PC-9 (cell line): ENCODE measurements around the gene COG5. TPM values are rescaled to one million over a fixed set of nuclear protein-coding genes. Genes with fewer than 3 reads are reported as not detected.

Source experiments
- BruUV-seq: library from RNA; stranded (reverse); fragments of 400-500 nt; replicated peaks from 2 replicates; lab custom pipeline; 2021; lab: Mats Ljungman, UMichigan
- CTCF ChIA-PET: fragments of 300-600 bp; sonication (Branson Sonifier 250); formaldehyde crosslinking; loops from one replicate; lab custom pipeline; 2022; ENCODE audit warnings: antibody characterized with exemption; lab: Charles Lee
- POLR2A ChIA-PET: fragments of 300-600 bp; sonication (Branson Sonifier 250); formaldehyde crosslinking; loops from one replicate; lab custom pipeline; 2022; ENCODE audit warnings: antibody characterized with exemption; ENCODE audit not compliant: unreplicated experiment; lab: Charles Lee
- DNase-seq, 2 experiments: peaks; one replicate each; pipeline versions ENCODE4 v3.0.0 to v3.0.0-alpha.2; 2015 to 2022; ENCODE audit warnings: mixed read lengths in 1 of 2
- H2AFZ ChIP-seq: fragments of 200-600 bp; sonication (generic); 2 replicates; pipeline ENCODE4 v1.8.1; 2017; ENCODE audit warnings: antibody characterized with exemption
- H3F3A ChIP-seq: fragments of 200-600 bp; sonication (generic); 2 replicates; pipeline ENCODE4 v1.8.1; 2017; ENCODE audit warnings: antibody characterized with exemption, mild to moderate bottlenecking, low read depth; ENCODE audit not compliant: insufficient read depth
- H3K27ac ChIP-seq: fragments of 200-600 bp; sonication (generic); 2 replicates; pipeline ENCODE4 v1.6.1; 2016; ENCODE audit warnings: mixed run types
- H3K27me3 ChIP-seq: fragments of 200-600 bp; sonication (generic); 2 replicates; pipeline ENCODE4 v1.6.1; 2016; ENCODE audit warnings: low read depth, mixed run types; ENCODE audit not compliant: insufficient read depth
- H3K36me3 ChIP-seq: fragments of 200-600 bp; sonication (generic); 2 replicates; pipeline ENCODE4 v1.6.1; 2016; ENCODE audit warnings: low read depth, mixed run types
- H3K4me1 ChIP-seq: fragments of 200-600 bp; sonication (generic); replicated peaks from 2 replicates; pipeline ENCODE4 v1.6.1; 2016; ENCODE audit warnings: mixed run types; ENCODE audit not compliant: insufficient read depth
- H3K4me2 ChIP-seq: fragments of 200-600 bp; sonication (generic); 2 replicates; pipeline ENCODE4 v1.6.1; 2017; ENCODE audit warnings: mixed run types
- H3K4me3 ChIP-seq: fragments of 200-600 bp; sonication (generic); 2 replicates; pipeline ENCODE4 v1.6.1; 2016; ENCODE audit warnings: mixed run types
- H3K79me2 ChIP-seq: fragments of 200-600 bp; sonication (generic); 2 replicates; pipeline ENCODE4 v1.6.1; 2017; ENCODE audit warnings: low read depth, mixed run types
- H3K9me2 ChIP-seq: fragments of 200-600 bp; sonication (generic); 2 replicates; pipeline ENCODE4 v1.8.1; 2017; ENCODE audit warnings: mild to moderate bottlenecking; ENCODE audit not compliant: insufficient read depth
- H3K9me3 ChIP-seq: fragments of 200-600 bp; sonication (generic); 2 replicates; pipeline ENCODE4 v1.8.1; 2016; ENCODE audit warnings: low read depth; ENCODE audit not compliant: insufficient read depth
- H4K20me1 ChIP-seq: fragments of 200-600 bp; sonication (generic); 2 replicates; pipeline ENCODE4 v1.8.1; 2017; ENCODE audit not compliant: insufficient read depth
- CTCF ChIP-seq: fragments of 200-600 bp; sonication (generic); conservative IDR thresholded peaks from 2 replicates; pipeline ENCODE4 v1.6.1; 2017; ENCODE audit warnings: mixed run types, antibody characterized with exemption, mild to moderate bottlenecking, moderate library complexity
- EZH2 ChIP-seq: fragments of 200-600 bp; sonication (generic); IDR thresholded peaks from 2 replicates; pipeline ENCODE4 v1.8.0; 2017; ENCODE audit warnings: antibody characterized with exemption, low read depth
- intact Hi-C: fragments of 100-400 bp; cut with micrococcal nuclease; formaldehyde crosslinking; loops from one replicate; pipeline ENCODE4 v1.10.0; 2022; ENCODE audit not compliant: unreplicated experiment
- total RNA-seq: library from RNA; stranded (reverse); gene quantifications from 2 replicates; pipeline ENCODE4 v1.2.3, GENCODE V29; 2021

COG5 gene
- total RNA-seq, 1 experiment from 2014 or later = 43.5 TPM

GRCh38 chr7:107600816-107601215, 37.1 kb upstream of the COG5 start:
- Histone ChIP-seq H3K9me3 (no peaks in the 10 kb centered on the region; the same call in 1 of the 2 replicates), H3K4me1 (peaks cover 13% of the 10 kb centered on the region), H3K27ac (no peak overlapping the region), H3K27me3 (no peaks in the 10 kb centered on the region), H2AFZ (no peak overlapping the region), H3K36me3 (peaks cover 15% of the 10 kb centered on the region), H4K20me1 (no peaks in the 10 kb centered on the region), H3K4me3 (no peak overlapping the region), H3K79me2 (no peaks in the 10 kb centered on the region), H3F3A (peaks cover 10% of the 10 kb centered on the region; the same call in 1 of the 2 replicates), H3K9me2 (no peaks in the 10 kb centered on the region), H3K4me2 (no peak overlapping the region)
- BruUV-seq = no TSS peak
- ChIA-PET CTCF (no interaction called here), POLR2A (no interaction called here)
- no peak for DNase-seq
- TF ChIP-seq EZH2 = no peak
- no peak for TF ChIP-seq CTCF
- intact Hi-C loops = no loop called here

- POLR2A ChIA-PET = interaction anchor here (0.6 kb wide), 2 partner anchors 147 to 399 kb away, joined by 3 read pairs; no protein-coding TSS in a partner anchor
- Histone ChIP-seq H3K4me3 (no peak overlapping the region), H3K9me2 (no peaks in the 10 kb centered on the region), H3K36me3 (peaks cover 15% of the 10 kb centered on the region), H3K4me2 (no peak overlapping the region), H2AFZ (no peak overlapping the region), H4K20me1 (no peaks in the 10 kb centered on the region), H3K27me3 (no peaks in the 10 kb centered on the region), H3K4me1 (peaks cover 28% of the 10 kb centered on the region), H3K79me2 (no peaks in the 10 kb centered on the region), H3F3A (peaks cover 26% of the 10 kb centered on the region), H3K27ac (no peak overlapping the region), H3K9me3 (no peaks in the 10 kb centered on the region; the same call in 1 of the 2 replicates)
- TF ChIP-seq CTCF = no peak
- TF ChIP-seq EZH2 = no peak
- no TSS peak for BruUV-seq
- intact Hi-C loops = no loop called here
- CTCF ChIA-PET = no interaction called here
- no peak for DNase-seq
These were observed 35.5 kb upstream of the COG5 start for GRCh38 chr7:107599262-107599661.

- intact Hi-C loops = no loop called here
- H4K20me1 ChIP-seq = no peaks in the 10 kb centered on the region
- H3K79me2 ChIP-seq = no peaks in the 10 kb centered on the region
- DNase-seq = no peak
- H3K9me3 ChIP-seq = no peaks in the 10 kb centered on the region; the same call in 1 of the 2 replicates
- H3K9me2 ChIP-seq = no peaks in the 10 kb centered on the region
- H3K36me3 ChIP-seq = peaks cover 15% of the 10 kb centered on the region
- no peak overlapping the region for H3K27ac ChIP-seq
- peaks cover 39% of the 10 kb centered on the region for H3K4me1 ChIP-seq
- TF ChIP-seq EZH2 = no peak
- no peak for TF ChIP-seq CTCF
- peaks cover 36% of the 10 kb centered on the region for H3F3A ChIP-seq
- CTCF ChIA-PET = interaction anchor here (0.7 kb wide), 1 partner anchor 59 kb away, joined by 3 read pairs; no protein-coding TSS in a partner anchor
- no TSS peak for BruUV-seq
- H3K27me3 ChIP-seq = no peaks in the 10 kb centered on the region
- no peak overlapping the region for H3K4me3 ChIP-seq
- H3K4me2 ChIP-seq = no peak overlapping the region
- no peak overlapping the region for H2AFZ ChIP-seq
- POLR2A ChIA-PET = interaction anchor here (0.7 kb wide), 1 partner anchor 8 kb away, joined by 3 read pairs; no protein-coding TSS in a partner anchor
These were observed 34.2 kb upstream of the COG5 start for GRCh38 chr7:107597953-107598352.
